A549 (cell line): ENCODE results near the gene NSUN3. TPM values are rescaled to one million over a fixed set of nuclear protein-coding genes. Genes with fewer than 3 reads are reported as not detected.

ENCODE experiments used
- ATAC-seq, 2 experiments: fragments of 200-7000 bp in 1 of 2; fragments of >200 bp in 1 of 2; cut with Nextera tagmentation in 1 of 2; cut with Tn5 transposase in 1 of 2; 3 replicates each; pipeline versions ENCODE4 v1.8.0 to v1.9.1; 2018 to 2020; ENCODE audit warnings: mild to moderate bottlenecking in 1 of 2, moderate library complexity in 1 of 2
- CTCF ChIA-PET: fragments of 300-600 bp; sonication (Branson Sonifier 250); formaldehyde crosslinking; extraction: SDS; loops from one replicate; lab custom pipeline; 2021; ENCODE audit warnings: antibody characterized with exemption, inconsistent platforms; lab: Yijun Ruan, JAX
- POLR2A ChIA-PET: fragments of 350-600 bp; formaldehyde crosslinking; extraction: SDS; loops from one replicate; lab custom pipeline; 2021; ENCODE audit warnings: antibody characterized with exemption, inconsistent platforms; lab: Yijun Ruan, JAX
- DNase-seq, 2 experiments: peaks; one replicate each; pipeline versions ENCODE4 v3.0.0 to v3.0.0-alpha.2; 2011 to 2016; ENCODE audit warnings: low read depth in 1 of 2, low spot score in 1 of 2
- FAIRE-seq: peaks from 2 replicates; lab custom pipeline; 2011; peaks lifted over from hg19 to GRCh38; lab: Jason Lieb, UNC
- H3K27ac ChIP-seq, 2 experiments: fragments of >200 bp; sonication (Bioruptor Twin); formaldehyde crosslinking; 3 replicates each; pipeline ENCODE4 v1.5.1; 2016 to 2017
- H3K4me1 ChIP-seq: fragments of >200 bp; sonication (Bioruptor Twin); formaldehyde crosslinking; 3 replicates; pipeline ENCODE4 v1.6.1; 2016
- H3K4me2 ChIP-seq: fragments of >200 bp; sonication (Bioruptor Twin); formaldehyde crosslinking; 3 replicates; pipeline ENCODE4 v1.6.1; 2016
- H3K4me3 ChIP-seq: fragments of >200 bp; sonication (Bioruptor Twin); formaldehyde crosslinking; 3 replicates; pipeline ENCODE4 v1.5.1; 2016
- H3K9me3 ChIP-seq: fragments of >200 bp; sonication (Bioruptor Twin); formaldehyde crosslinking; 3 replicates; pipeline ENCODE4 v1.6.1; 2016
- CBX2 ChIP-seq: fragments of 200-600 bp; sonication (generic); IDR thresholded peaks from 2 replicates; pipeline ENCODE4 v1.6.1; 2016; ENCODE audit warnings: low read depth, mild to moderate bottlenecking, borderline replicate concordance
- CEBPB ChIP-seq, 2 experiments: fragments of >200 bp in 1 of 2; sonication (Bioruptor Twin) in 1 of 2; formaldehyde crosslinking in 1 of 2; IDR thresholded peaks; 2 replicates each; pipeline ENCODE4 v1.6.1; 2012 to 2016
- CHD4 ChIP-seq: fragments of 200-600 bp; sonication (generic); IDR thresholded peaks from 2 replicates; pipeline ENCODE4 v1.6.1; 2016; ENCODE audit warnings: antibody characterized with exemption, mild to moderate bottlenecking, borderline replicate concordance
- EHF ChIP-seq: fragments of 250-450 bp; sonication (Bioruptor Pico); IDR thresholded peaks from 2 replicates; pipeline ENCODE4 v1.5.0; 2020; ENCODE audit warnings: mild to moderate bottlenecking
- EP300 ChIP-seq, 2 experiments: fragments of >200 bp; sonication (Bioruptor Twin); formaldehyde crosslinking; IDR thresholded peaks; 2 replicates in 1 of 2; 3 replicates in 1 of 2; pipeline ENCODE4 v1.6.1; 2016 to 2017
- HEYL ChIP-seq: fragments of 250-450 bp; sonication (Bioruptor Pico); IDR thresholded peaks from 2 replicates; pipeline ENCODE4 v1.8.0; 2021; ENCODE audit warnings: mild to moderate bottlenecking, moderate library complexity
- HOXA7 ChIP-seq: fragments of 250-450 bp; sonication (Bioruptor Pico); IDR thresholded peaks from 2 replicates; pipeline ENCODE4 v1.5.0; 2020; ENCODE audit warnings: mild to moderate bottlenecking, moderate library complexity
- KDM5A ChIP-seq: fragments of 200-600 bp; sonication (generic); IDR thresholded peaks from 2 replicates; pipeline ENCODE4 v1.6.1; 2016; ENCODE audit warnings: antibody characterized with exemption, mild to moderate bottlenecking
- NFE2L2 ChIP-seq: fragments of 150-350 bp; conservative IDR thresholded peaks from 2 replicates; pipeline ENCODE4 v1.6.1; 2014; ENCODE audit warnings: low read length
- NPAS2 ChIP-seq: fragments of 250-450 bp; sonication (Bioruptor Pico); IDR thresholded peaks from 2 replicates; pipeline ENCODE4 v1.8.0; 2022; ENCODE audit warnings: mild to moderate bottlenecking, moderate library complexity, borderline replicate concordance
- POLR2AphosphoS2 ChIP-seq: conservative IDR thresholded peaks from 2 replicates; pipeline ENCODE4 v1.6.1; 2012; ENCODE audit warnings: low read length, improper control_type of control experiment, inconsistent platforms
- RFX5 ChIP-seq: fragments of 450-650 bp; IDR thresholded peaks from 2 replicates; pipeline ENCODE4 v1.7.1; 2014; ENCODE audit warnings: antibody characterized with exemption, mild to moderate bottlenecking, moderate library complexity
- TFCP2L1 ChIP-seq: fragments of 250-450 bp; sonication (Bioruptor Pico); IDR thresholded peaks from 2 replicates; pipeline ENCODE4 v1.5.0; 2021; ENCODE audit warnings: mild to moderate bottlenecking
- ZNF302 ChIP-seq: fragments of 250-450 bp; sonication (Bioruptor Pico); IDR thresholded peaks from 2 replicates; pipeline ENCODE4 v1.9.0; 2021; ENCODE audit warnings: inconsistent platforms, mild to moderate bottlenecking, moderate library complexity
- whole genome bisulfite sequencing: methylation state at CpG from one replicate; pipeline ENCODE4 v1.1.6; 2017; ENCODE audit errors: missing lambda C conversion rate; 5-methylcytosine and 5-hydroxymethylcytosine counted together
- polyA plus RNA-seq, 4 experiments: library from polyadenylated mRNA; depleted of rRNA in 3 of 4; stranded (reverse); fragments of >200 nt; fragmentation: RNase III in 1 of 4; extraction: RNeasy Plus Mini Kit Qiagen cat#74134 plus additional on column Dnase treatment in 1 of 4; gene quantifications; 2 replicates in 3 of 4; 3 replicates in 1 of 4; pipeline ENCODE4 v1.2.3, GENCODE V29; 2011 to 2017
- TF ChIP-seq, protein P1 (sequence below): IDR thresholded peaks from 2 replicates; pipeline ENCODE4 v1.6.1; 2012
- TF ChIP-seq, protein P2 (sequence below): fragments of >200 bp; sonication (Bioruptor Twin); formaldehyde crosslinking; IDR thresholded peaks from 2 replicates; pipeline ENCODE4 v1.6.1; 2016
- TF ChIP-seq, protein P3 (sequence below): fragments of >200 bp; sonication (Bioruptor Twin); formaldehyde crosslinking; IDR thresholded peaks from 3 replicates; pipeline ENCODE4 v1.6.1; 2016
- TF ChIP-seq, protein P4 (sequence below): fragments of >200 bp; sonication (Bioruptor Twin); formaldehyde crosslinking; IDR thresholded peaks from 3 replicates; pipeline ENCODE4 v1.5.1; 2016
- TF ChIP-seq, protein P5 (sequence below): fragments of 150-350 bp; IDR thresholded peaks from 2 replicates; pipeline ENCODE4 v1.6.1; 2014; ENCODE audit warnings: low read depth, mild to moderate bottlenecking, low read length
- TF ChIP-seq, protein P6 (sequence below): IDR thresholded peaks from 2 replicates; pipeline ENCODE4 v1.6.1; 2012; ENCODE audit warnings: low read depth, borderline replicate concordance

NSUN3 gene
- polyA plus RNA-seq, 2 of the 4 experiments (the other 2 are of a cell fraction) = 8.6 to 13.5 TPM

DNA sequence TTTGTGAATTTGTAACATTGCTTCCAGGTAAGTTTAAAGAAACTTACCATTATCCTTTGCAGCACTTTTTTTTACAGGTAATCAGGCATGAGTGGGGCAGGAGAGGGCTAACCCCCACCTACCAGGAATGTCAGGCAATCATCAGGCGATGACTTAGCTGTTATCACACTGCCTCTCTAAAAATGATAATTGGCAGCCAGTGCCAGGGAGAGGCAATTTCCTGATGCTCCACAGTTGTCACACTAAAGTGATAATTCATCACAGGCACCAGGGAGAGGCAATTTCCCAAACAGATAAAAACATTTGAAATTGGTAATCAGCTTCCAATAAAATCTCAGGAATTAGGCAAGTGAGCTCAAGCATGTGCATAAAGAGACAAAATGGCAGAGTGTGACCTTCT is 26.3 kb downstream of the NSUN3 start:
- no peak for FAIRE-seq
- DNase-seq = no peak
- CTCF ChIA-PET = no interaction called here

DNA sequence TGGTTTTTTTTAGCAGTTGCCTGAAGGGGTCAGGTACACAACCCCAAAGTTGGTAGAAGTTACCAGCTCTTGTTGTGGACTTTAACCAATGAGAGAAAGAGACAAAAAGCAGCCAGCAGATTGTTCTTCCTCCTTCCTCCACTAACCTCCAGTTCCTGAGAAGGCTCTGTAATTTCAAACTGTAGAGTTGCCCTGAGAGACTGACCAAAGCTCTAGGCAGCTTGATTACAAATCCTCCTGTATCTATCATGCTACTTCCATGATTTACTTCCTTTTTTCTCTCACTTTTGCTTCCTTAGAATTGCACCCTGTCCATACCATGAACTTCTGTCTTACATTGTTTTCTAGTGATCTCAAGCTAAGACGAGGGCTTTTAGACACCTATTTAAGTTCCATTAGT is 29.2 kb downstream of the NSUN3 start:
- no peak for ATAC-seq
- ChIA-PET POLR2A (no interaction called here), CTCF (no interaction called here)
- H3K4me1 ChIP-seq = no peaks in the 10 kb centered on the region
- H3K4me3 ChIP-seq = no peak overlapping the region
- 90% methylated on average over 1 of the region's 1 CpG for WGBS
- no peaks in the 10 kb centered on the region for H3K9me3 ChIP-seq
- H3K4me2 ChIP-seq = no peak overlapping the region
- H3K27ac ChIP-seq = no peak overlapping the region
- TF ChIP-seq TFCP2L1 (CRISPR knock-in tag) = no peak
- TF ChIP-seq, all 56 proteins: peak for 0
- FAIRE-seq (no peak), DNase-seq (no peak)

More for the DNA sequence above, 26.3 kb downstream of the NSUN3 start:
- no peak overlapping the region for H3K4me3 ChIP-seq
- TF ChIP-seq POLR2AphosphoS2 (no peak), ZNF302 (CRISPR knock-in tag) (no peak), CEBPB (IDR thresholded peaks at IDR 0.05) (no peak), CHD4 (no peak), RFX5 (no peak), TFCP2L1 (CRISPR knock-in tag) (no peak), HOXA7 (CRISPR knock-in tag) (no peak), EP300 (IDR thresholded peaks at IDR 0.05) (no peak), KDM5A (no peak), NFE2L2 (no peak), CBX2 (no peak), EHF (no peak), NPAS2 (CRISPR knock-in tag) (no peak), HEYL (CRISPR knock-in tag) (no peak)
- TF ChIP-seq, protein P1, sequence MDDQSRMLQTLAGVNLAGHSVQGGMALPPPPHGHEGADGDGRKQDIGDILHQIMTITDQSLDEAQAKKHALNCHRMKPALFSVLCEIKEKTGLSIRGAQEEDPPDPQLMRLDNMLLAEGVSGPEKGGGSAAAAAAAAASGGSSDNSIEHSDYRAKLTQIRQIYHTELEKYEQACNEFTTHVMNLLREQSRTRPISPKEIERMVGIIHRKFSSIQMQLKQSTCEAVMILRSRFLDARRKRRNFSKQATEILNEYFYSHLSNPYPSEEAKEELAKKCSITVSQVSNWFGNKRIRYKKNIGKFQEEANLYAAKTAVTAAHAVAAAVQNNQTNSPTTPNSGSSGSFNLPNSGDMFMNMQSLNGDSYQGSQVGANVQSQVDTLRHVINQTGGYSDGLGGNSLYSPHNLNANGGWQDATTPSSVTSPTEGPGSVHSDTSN = no peak
- TF ChIP-seq, protein P2, sequence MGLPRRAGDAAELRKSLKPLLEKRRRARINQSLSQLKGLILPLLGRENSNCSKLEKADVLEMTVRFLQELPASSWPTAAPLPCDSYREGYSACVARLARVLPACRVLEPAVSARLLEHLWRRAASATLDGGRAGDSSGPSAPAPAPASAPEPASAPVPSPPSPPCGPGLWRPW = no peak
- TF ChIP-seq, protein P3, sequence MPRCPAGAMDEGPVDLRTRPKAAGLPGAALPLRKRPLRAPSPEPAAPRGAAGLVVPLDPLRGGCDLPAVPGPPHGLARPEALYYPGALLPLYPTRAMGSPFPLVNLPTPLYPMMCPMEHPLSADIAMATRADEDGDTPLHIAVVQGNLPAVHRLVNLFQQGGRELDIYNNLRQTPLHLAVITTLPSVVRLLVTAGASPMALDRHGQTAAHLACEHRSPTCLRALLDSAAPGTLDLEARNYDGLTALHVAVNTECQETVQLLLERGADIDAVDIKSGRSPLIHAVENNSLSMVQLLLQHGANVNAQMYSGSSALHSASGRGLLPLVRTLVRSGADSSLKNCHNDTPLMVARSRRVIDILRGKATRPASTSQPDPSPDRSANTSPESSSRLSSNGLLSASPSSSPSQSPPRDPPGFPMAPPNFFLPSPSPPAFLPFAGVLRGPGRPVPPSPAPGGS = no peak
- TF ChIP-seq, protein P4, sequence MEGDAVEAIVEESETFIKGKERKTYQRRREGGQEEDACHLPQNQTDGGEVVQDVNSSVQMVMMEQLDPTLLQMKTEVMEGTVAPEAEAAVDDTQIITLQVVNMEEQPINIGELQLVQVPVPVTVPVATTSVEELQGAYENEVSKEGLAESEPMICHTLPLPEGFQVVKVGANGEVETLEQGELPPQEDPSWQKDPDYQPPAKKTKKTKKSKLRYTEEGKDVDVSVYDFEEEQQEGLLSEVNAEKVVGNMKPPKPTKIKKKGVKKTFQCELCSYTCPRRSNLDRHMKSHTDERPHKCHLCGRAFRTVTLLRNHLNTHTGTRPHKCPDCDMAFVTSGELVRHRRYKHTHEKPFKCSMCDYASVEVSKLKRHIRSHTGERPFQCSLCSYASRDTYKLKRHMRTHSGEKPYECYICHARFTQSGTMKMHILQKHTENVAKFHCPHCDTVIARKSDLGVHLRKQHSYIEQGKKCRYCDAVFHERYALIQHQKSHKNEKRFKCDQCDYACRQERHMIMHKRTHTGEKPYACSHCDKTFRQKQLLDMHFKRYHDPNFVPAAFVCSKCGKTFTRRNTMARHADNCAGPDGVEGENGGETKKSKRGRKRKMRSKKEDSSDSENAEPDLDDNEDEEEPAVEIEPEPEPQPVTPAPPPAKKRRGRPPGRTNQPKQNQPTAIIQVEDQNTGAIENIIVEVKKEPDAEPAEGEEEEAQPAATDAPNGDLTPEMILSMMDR = no peak
- TF ChIP-seq, protein P5, sequence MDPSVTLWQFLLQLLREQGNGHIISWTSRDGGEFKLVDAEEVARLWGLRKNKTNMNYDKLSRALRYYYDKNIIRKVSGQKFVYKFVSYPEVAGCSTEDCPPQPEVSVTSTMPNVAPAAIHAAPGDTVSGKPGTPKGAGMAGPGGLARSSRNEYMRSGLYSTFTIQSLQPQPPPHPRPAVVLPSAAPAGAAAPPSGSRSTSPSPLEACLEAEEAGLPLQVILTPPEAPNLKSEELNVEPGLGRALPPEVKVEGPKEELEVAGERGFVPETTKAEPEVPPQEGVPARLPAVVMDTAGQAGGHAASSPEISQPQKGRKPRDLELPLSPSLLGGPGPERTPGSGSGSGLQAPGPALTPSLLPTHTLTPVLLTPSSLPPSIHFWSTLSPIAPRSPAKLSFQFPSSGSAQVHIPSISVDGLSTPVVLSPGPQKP = no peak
- TF ChIP-seq, protein P6, sequence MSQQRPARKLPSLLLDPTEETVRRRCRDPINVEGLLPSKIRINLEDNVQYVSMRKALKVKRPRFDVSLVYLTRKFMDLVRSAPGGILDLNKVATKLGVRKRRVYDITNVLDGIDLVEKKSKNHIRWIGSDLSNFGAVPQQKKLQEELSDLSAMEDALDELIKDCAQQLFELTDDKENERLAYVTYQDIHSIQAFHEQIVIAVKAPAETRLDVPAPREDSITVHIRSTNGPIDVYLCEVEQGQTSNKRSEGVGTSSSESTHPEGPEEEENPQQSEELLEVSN = no peak
- POLR2A ChIA-PET = no interaction called here
- H3K27ac ChIP-seq = no peak overlapping the region
- ATAC-seq = no peak
- H3K4me1 ChIP-seq = no peaks in the 10 kb centered on the region
- no peaks in the 10 kb centered on the region for H3K9me3 ChIP-seq
- no peak overlapping the region for H3K4me2 ChIP-seq
- WGBS = 94% methylated on average over 1 of the region's 1 CpG
